NCI-H146 treated with DMSO at 0.1 percent for 48 hours (cell line): Measurements from ENCODE around the gene SPNS1.
"Not testable (repeated sequence)": the region's sequence is repeated elsewhere in the genome, so short reads cannot be mapped to it uniquely, and the experiment has no call there.

Experiments
- DNase-seq: peaks from one replicate; lab custom pipeline; 2025; ENCODE audit not compliant: unreplicated experiment; lab: John Stamatoyannopoulos, UW

Gene SPNS1

GRCh38 chr16:28989363-28989762, 14.8 kb downstream of the SPNS1 start:
- DNase-seq, result no peak

DNA sequence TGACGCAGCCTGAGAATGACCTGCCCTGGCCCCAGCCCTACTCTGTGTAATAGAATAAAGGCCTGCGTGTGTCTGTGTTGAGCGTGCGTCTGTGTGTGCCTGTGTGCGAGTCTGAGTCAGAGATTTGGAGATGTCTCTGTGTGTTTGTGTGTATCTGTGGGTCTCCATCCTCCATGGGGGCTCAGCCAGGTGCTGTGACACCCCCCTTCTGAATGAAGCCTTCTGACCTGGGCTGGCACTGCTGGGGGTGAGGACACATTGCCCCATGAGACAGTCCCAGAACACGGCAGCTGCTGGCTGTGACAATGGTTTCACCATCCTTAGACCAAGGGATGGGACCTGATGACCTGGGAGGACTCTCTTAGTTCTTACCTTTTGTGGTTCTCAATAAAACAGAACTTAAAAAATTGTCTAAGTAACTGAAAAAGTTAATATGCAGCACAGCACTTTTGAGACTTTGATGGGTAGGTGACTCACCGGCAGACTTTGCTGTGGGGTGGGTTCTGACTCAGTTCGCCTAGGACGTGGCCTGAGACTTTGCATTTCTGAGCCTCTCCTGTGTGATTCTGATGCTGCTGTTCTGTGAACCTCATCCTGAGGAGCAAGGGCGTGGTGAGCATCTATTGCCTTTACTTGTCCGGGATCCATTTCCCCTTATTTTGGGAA, 15.9 kb downstream of the SPNS1 start:
- no peak for DNase-seq

DNA sequence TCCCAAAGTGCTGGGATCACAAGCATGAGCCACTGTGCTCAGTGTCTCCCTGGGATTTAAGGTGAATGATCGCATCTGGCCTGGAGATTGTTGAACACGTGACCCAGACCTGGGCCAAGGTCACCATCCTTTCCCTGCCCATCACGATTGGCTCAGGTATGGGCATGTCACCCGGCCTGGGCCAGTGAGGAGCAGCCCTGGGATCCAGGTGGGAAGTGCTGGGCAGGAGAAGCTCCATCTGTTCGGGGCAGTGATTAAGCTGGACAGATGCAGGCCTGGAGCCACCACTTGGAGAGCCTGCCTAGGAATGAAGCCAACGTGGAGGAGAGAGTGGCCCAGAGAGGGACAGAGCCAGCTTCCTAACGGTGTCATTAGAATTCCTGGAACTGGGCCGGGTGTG, 17.1 kb downstream of the SPNS1 start:
- DNase-seq, result no peak

- DNase-seq, result no peak
These were observed 17.9 kb downstream of the SPNS1 start for GRCh38 chr16:28992496-28992895.

DNA sequence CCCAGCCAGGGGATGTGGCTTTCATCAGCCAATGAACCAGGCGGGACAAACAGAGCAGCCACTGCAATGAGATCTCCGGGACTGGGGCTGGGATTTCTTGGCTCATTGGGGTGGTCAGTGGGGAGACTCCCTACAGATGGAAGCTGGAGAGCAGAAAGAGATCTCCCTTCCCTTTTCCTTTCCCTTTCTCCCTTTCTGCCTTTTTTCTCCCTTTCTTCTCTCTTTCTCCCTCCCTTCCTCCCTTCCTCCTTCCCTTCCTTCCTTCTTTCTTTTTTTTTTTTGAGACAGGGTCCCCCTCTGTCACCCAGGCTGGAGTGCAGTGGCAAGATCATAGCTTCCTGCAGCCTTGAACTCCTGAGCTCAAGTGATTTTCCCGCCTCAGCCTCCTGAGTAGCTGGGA, 24.3 kb downstream of the SPNS1 start:
- no peak for DNase-seq

DNA sequence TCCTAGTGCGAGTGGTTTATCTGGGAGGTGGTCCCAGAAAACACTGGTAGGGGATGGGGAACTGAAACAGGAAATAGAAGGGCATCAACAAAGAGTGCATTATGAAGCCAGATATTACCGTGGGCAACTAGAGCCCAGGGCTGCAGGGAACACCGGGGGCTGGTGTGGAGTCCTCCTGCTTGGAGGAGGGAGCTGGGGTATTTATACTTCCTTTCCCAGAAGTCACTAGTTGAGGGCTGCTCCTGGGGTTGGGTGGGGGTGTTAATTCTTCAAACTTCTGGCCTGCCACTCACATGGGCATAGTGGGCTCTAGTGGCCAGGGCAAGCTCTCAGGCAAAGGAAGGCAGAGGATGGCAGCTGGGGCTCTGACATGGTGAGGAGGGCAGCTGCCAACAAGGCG, 25.0 kb downstream of the SPNS1 start:
- no peak for DNase-seq

DNA sequence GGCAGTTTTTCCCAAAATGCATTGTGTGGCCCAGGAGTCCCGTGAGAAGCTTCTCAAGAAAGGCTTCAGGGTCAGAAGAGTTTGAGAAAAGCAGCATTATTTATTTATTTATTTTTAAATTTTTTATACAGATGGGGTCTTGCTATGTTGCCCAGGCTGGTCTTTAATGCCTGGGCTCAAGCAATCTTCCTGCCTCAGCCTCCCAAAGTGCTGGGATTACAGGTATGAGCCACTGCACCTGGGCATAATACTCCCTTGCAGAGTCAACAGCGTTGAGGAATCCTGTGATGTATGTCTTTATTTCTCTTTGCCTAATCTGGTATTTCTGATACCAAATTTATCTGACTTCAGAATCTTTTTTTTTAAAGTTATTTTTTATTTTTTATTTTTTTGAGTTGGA, 25.4 kb downstream of the SPNS1 start:
- DNase-seq, result no peak

- DNase-seq, result not testable (repeated sequence)
These were observed 30.0 kb downstream of the SPNS1 start for GRCh38 chr16:29004496-29005139.

GRCh38 chr16:29007730-29008593, 33.4 kb downstream of the SPNS1 start:
- no peak for DNase-seq

GRCh38 chr16:29009050-29009837, 34.7 kb downstream of the SPNS1 start:
- no peak for DNase-seq

DNA sequence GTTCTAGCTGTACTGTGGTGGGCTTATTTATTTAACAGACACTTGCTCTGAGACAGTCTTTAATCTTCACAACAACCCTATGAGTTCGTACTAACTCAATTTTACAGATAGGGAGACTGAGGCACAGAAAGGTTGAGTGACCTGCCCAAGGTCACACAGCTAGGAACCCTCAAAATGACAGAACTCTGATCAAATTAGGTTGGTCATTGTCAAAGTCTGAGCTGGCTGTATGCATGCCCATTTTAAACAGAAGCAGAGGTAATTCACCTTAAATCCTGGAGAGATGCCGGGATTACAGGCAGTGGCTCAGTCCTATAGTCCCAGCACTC, 35.2 kb downstream of the SPNS1 start:
- DNase-seq, result no peak

- DNase-seq, result no peak
These were observed 36.5 kb downstream of the SPNS1 start for GRCh38 chr16:29011112-29011511.

GRCh38 chr16:29011851-29012250, 37.3 kb downstream of the SPNS1 start:
- no peak for DNase-seq

DNA sequence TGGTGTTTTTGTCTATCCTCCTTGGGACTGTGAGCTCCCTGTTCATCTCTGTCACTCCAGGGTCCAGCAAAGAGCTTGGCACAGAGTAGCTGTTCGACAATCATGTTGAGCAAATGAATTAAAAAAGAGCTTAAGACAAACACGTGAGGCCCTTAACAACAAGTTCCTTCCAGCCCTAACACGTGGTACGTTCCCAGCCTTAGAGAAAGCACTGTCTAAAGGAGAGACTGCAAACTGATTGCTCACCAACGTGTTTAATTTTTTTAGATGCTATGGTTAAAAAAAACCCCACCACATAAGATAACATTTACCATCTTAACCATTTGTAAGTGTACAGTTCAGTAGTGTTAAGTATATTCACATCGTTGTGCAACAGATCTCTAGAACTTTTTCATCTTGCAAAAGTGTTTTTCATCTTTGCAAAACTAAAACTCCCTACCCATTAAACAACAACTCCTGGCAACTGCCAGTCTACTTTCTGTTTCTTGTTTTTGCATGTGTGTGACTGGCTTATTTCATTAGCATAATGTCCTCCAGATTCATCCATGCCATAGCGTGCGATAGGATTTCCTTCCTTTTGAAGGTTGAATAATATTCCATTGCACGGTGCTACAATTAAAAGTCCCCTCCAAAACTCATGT, 38.5 kb downstream of the SPNS1 start:
- no peak for DNase-seq

- no peak for DNase-seq
These were observed 40.0 kb downstream of the SPNS1 start for GRCh38 chr16:29014561-29015069.

DNA sequence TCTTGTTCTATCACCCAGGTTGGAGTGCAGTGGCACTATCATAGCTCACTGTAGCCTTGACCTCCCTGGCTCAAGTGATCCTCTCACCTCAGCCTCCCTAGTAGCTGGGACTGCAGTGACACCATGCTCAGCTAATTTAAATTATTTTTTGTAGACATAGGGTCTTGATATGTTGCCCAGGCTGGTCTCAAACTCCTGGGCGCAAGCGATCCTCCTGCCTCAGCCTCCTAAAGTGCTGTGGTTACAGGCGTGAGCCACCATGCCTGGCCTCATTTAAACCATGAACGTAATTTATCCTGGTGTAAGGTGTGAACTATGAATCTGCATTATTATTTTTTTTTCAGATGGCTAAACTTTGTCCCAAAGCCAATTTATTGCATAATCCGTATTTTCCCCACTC, 47.6 kb downstream of the SPNS1 start:
- DNase-seq, result no peak

DNA sequence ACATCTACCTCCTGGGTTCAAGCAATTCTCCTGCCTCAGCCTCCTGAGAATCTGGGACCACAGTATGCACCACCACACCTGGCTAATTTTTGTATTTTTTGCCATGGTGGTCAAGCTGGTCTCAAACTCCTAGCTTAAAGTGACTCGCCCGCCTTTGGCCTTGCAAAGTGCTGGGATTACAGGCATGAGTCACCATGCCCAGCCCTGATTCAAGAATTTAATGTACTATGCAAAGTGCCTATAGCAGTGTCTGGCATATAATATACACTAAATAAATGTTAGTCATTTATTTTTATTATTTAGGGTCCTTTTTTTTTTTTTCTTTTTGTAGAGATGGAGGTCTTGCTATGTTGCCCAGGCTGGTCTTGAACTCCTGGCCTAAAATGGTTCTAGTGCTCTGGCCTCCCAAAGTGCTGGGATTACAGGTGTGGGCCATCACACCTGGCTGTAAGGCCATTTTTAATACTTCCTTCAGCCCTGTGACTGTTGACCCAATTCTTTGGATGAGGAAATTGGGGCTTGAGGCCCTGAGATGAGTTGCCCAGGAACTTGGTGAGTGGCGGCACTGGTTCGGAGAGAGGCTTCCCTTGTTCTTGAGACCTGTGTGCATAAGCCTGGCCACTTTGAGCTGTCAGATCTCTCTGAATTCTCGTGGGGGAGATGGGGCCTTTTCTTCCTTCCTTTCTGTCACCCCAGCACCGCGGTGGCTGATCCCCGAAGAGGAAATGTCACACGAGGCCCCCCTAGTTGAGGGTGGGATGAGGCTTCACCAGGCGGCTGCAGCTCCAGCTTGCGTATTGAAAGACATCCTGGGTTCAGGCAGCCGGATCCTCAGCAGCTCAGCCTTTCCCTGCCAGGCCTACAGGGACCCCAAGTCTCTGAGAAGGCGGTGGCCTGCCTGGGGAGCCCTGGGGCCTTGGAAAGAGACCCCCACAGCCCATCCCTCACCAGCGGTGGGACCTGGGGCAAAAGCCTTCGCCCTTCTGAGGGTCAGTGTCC, 49.0 kb downstream of the SPNS1 start:
- no peak for DNase-seq

GRCh38 chr16:29024278-29024677, 49.7 kb downstream of the SPNS1 start:
- DNase-seq, result no peak

- no peak for DNase-seq
These were observed 50.6 kb downstream of the SPNS1 start for GRCh38 chr16:29025218-29025617.
